Activated CD4-positive, alpha-beta T cell treated with anti-CD3 and anti-CD28 coated beads, Interleukin-2, Interleukin-4, amounts not matched to agents 100 ng/mL and 50 ng/mL, durations not matched to agents 16 hours and 8 hours (primary cell): ENCODE data around the gene PRRG2.
"Not testable (repeated sequence)": the region's sequence is repeated elsewhere in the genome, so short reads cannot be mapped to it uniquely, and the experiment has no call there.

Experiments used
- DNase-seq: peaks from one replicate; pipeline ENCODE4 v3.0.0-alpha.2; 2020; ENCODE audit warnings: low spot score

Gene PRRG2

GRCh38 chr19:49609499-49610092 is 28.5 kb downstream of the PRRG2 start:
- no peak for DNase-seq

GRCh38 chr19:49613374-49613773 is 32.3 kb downstream of the PRRG2 start:
- DNase-seq = no peak

GRCh38 chr19:49614096-49614833 is 33.1 kb downstream of the PRRG2 start:
- DNase-seq = peak; percentile 56

- no peak for DNase-seq
Observed at GRCh38 chr19:49615861-49616260, 34.7 kb downstream of the PRRG2 start.

GRCh38 chr19:49616532-49616931 is 35.4 kb downstream of the PRRG2 start:
- no peak for DNase-seq

- DNase-seq = no peak
Observed at GRCh38 chr19:49616945-49617344, 35.8 kb downstream of the PRRG2 start.

- DNase-seq = not testable (repeated sequence)
Observed at GRCh38 chr19:49617860-49618259, 36.7 kb downstream of the PRRG2 start.

GRCh38 chr19:49624967-49625910 is 44.1 kb downstream of the PRRG2 start:
- DNase-seq = no peak

- no peak for DNase-seq
Observed at GRCh38 chr19:49626226-49626625, 45.1 kb downstream of the PRRG2 start.

GRCh38 chr19:49629659-49630058 is 48.5 kb downstream of the PRRG2 start:
- DNase-seq = no peak

- DNase-seq = no peak
Observed at GRCh38 chr19:49631014-49631588, 50.0 kb downstream of the PRRG2 start.

GRCh38 chr19:49631610-49632192 is 50.6 kb downstream of the PRRG2 start:
- DNase-seq = no peak

GRCh38 chr19:49632576-49632975 is 51.5 kb downstream of the PRRG2 start:
- DNase-seq = no peak

- not testable (repeated sequence) for DNase-seq
Observed at GRCh38 chr19:49633273-49633672, 52.2 kb downstream of the PRRG2 start.

- DNase-seq = no peak
Observed at GRCh38 chr19:49635530-49636232, 54.6 kb downstream of the PRRG2 start.

GRCh38 chr19:49636233-49636932 is 55.3 kb downstream of the PRRG2 start:
- no peak for DNase-seq

- DNase-seq = no peak
Observed at GRCh38 chr19:49637821-49638738, 57.0 kb downstream of the PRRG2 start.

- DNase-seq = no peak
Observed at GRCh38 chr19:49639401-49640112, 58.4 kb downstream of the PRRG2 start.
